GM12878 (cell line): ENCODE results near the gene USB1. TPM values are rescaled to one million over a fixed set of nuclear protein-coding genes. Genes with fewer than 3 reads are reported as not detected.

Source experiments
- ATAC-seq: fragments of 200-7000 bp; cut with Tn5 transposase; 3 replicates; pipeline ENCODE4 v1.9.1; 2020; ENCODE audit warnings: mild to moderate bottlenecking, moderate library complexity
- BruUV-seq: library from RNA; stranded (reverse); fragments of 400-500 nt; replicated peaks from 2 replicates; lab custom pipeline; 2021; lab: Mats Ljungman, UMichigan
- CTCF ChIA-PET: fragments of 300-600 bp; sonication (Branson Sonifier 250); formaldehyde crosslinking; extraction: SDS; loops from one replicate; lab custom pipeline; 2021; ENCODE audit warnings: inconsistent platforms; lab: Yijun Ruan, JAX
- POLR2A ChIA-PET: fragments of 350-600 bp; formaldehyde crosslinking; extraction: SDS; loops from one replicate; lab custom pipeline; 2021; ENCODE audit warnings: inconsistent platforms; lab: Charles Lee
- RAD21 ChIA-PET: fragments of 300-600 bp; sonication (Branson Sonifier 250); formaldehyde crosslinking; loops from one replicate; lab custom pipeline; 2023; ENCODE audit warnings: antibody characterized with exemption; ENCODE audit not compliant: unreplicated experiment; lab: Charles Lee
- SMC1A ChIA-PET: fragments of 300-600 bp; sonication (Branson Sonifier 250); formaldehyde crosslinking; loops from one replicate; lab custom pipeline; 2023; ENCODE audit not compliant: unreplicated experiment, uncharacterized antibody; lab: Charles Lee
- DNase-seq: peaks from one replicate; pipeline ENCODE4 v3.0.0-alpha.2; 2011; ENCODE audit warnings: low read depth, low spot score
- FAIRE-seq: peaks from 3 replicates; lab custom pipeline; 2011; peaks lifted over from hg19 to GRCh38; lab: Jason Lieb, UNC
- H2AFZ ChIP-seq: 2 replicates; pipeline ENCODE4 v1.6.0; 2011; ENCODE audit warnings: low read depth, low read length, control low read depth; ENCODE audit not compliant: control insufficient read depth
- H3K27ac ChIP-seq: 2 replicates; pipeline ENCODE4 v1.5.1; 2011; ENCODE audit warnings: control low read depth; ENCODE audit not compliant: control insufficient read depth, insufficient read depth
- H3K27me3 ChIP-seq, 2 experiments: replicated peaks in 1 of 2; 2 replicates each; pipeline versions ENCODE4 v1.6.0 to v1.6.1; 2011; ENCODE audit warnings: low read length in 1 of 2; ENCODE audit not compliant: control insufficient read depth in 2 of 2, insufficient read depth in 2 of 2
- H3K36me3 ChIP-seq, 2 experiments: 2 replicates each; pipeline ENCODE4 v1.5.1; 2011; ENCODE audit warnings: low read length in 1 of 2; ENCODE audit not compliant: control insufficient read depth in 2 of 2, insufficient read depth in 2 of 2
- H3K4me1 ChIP-seq: 2 replicates; pipeline ENCODE4 v1.6.1; 2011; ENCODE audit warnings: mild to moderate bottlenecking, low read length, moderate library complexity, mixed read lengths; ENCODE audit not compliant: control insufficient read depth, insufficient read depth
- H3K4me2 ChIP-seq: 2 replicates; pipeline ENCODE4 v1.6.0; 2011; ENCODE audit warnings: control low read depth; ENCODE audit not compliant: control insufficient read depth, insufficient read depth
- H3K4me3 ChIP-seq: fragments of 200-600 bp; sonication (generic); 2 replicates; pipeline ENCODE4 v1.5.1; 2016
- H3K79me2 ChIP-seq: 2 replicates; pipeline ENCODE4 v1.6.0; 2011; ENCODE audit warnings: low read length; ENCODE audit not compliant: control insufficient read depth, insufficient read depth
- H3K9ac ChIP-seq: 2 replicates; pipeline ENCODE4 v1.8.0; 2011; ENCODE audit warnings: low read length, control low read depth, mixed read lengths; ENCODE audit not compliant: control insufficient read depth, insufficient read depth
- H3K9me3 ChIP-seq: replicated peaks from 3 replicates; pipeline ENCODE4 v1.5.1; 2011; ENCODE audit warnings: mild to moderate bottlenecking, low read length; ENCODE audit not compliant: control insufficient read depth, insufficient read depth
- H4K20me1 ChIP-seq: 2 replicates; pipeline ENCODE4 v1.6.0; 2011; ENCODE audit not compliant: control insufficient read depth, insufficient read depth
- GATAD2B ChIP-seq: fragments of 450-650 bp; conservative IDR thresholded peaks from 2 replicates; pipeline ENCODE4 v1.6.1; 2017; ENCODE audit warnings: low read depth, mild to moderate bottlenecking, moderate library complexity
- HDAC2 ChIP-seq: fragments of 200-600 bp; sonication (generic); IDR thresholded peaks from 2 replicates; pipeline ENCODE4 v1.6.1; 2017
- IKZF2 ChIP-seq, 2 experiments: fragments of 450-650 bp; IDR thresholded peaks; 2 replicates each; pipeline ENCODE4 v1.6.1; 2017; ENCODE audit warnings: mild to moderate bottlenecking in 2 of 2, moderate library complexity in 2 of 2
- KAT2A ChIP-seq: conservative IDR thresholded peaks from 2 replicates; pipeline ENCODE4 v1.6.1; 2011; ENCODE audit warnings: low read depth, low read length; ENCODE audit not compliant: control insufficient read depth
- NRF1 ChIP-seq: conservative IDR thresholded peaks from 2 replicates; pipeline ENCODE4 v1.6.1; 2011; ENCODE audit warnings: mild to moderate bottlenecking, low read depth, low read length, improper control_type of control experiment
- PML ChIP-seq: IDR thresholded peaks from 2 replicates; pipeline ENCODE4 v1.6.1; 2012; ENCODE audit warnings: low read length, inconsistent platforms
- SMAD5 ChIP-seq: IDR thresholded peaks from 2 replicates; pipeline ENCODE4 v1.6.1; 2016; ENCODE audit warnings: antibody characterized with exemption, low read depth
- SPI1 ChIP-seq: IDR thresholded peaks from 2 replicates; pipeline ENCODE4 v1.6.1; 2011; ENCODE audit warnings: low read depth, mild to moderate bottlenecking, low read length, moderate library complexity, borderline replicate concordance; ENCODE audit not compliant: insufficient read depth
- SREBF1 ChIP-seq: IDR thresholded peaks from 2 replicates; pipeline ENCODE4 v1.6.1; 2012; ENCODE audit warnings: mild to moderate bottlenecking, low read length
- TAF1 ChIP-seq: IDR thresholded peaks from 2 replicates; pipeline ENCODE4 v1.6.1; 2011; ENCODE audit warnings: mild to moderate bottlenecking, low read depth, low read length, borderline replicate concordance
- TCF12 ChIP-seq: IDR thresholded peaks from 2 replicates; pipeline ENCODE4 v1.6.1; 2011; ENCODE audit warnings: low read depth, mild to moderate bottlenecking, low read length
- YBX1 ChIP-seq: fragments of 450-650 bp; IDR thresholded peaks from 2 replicates; pipeline ENCODE4 v1.6.1; 2016; ENCODE audit warnings: antibody characterized with exemption
- YY1 ChIP-seq: IDR thresholded peaks from 2 replicates; pipeline ENCODE4 v1.6.1; 2011; ENCODE audit warnings: low read depth, mild to moderate bottlenecking, low read length
- ZNF217 ChIP-seq: fragments of 450-650 bp; IDR thresholded peaks from 2 replicates; pipeline ENCODE4 v1.6.1; 2017; ENCODE audit warnings: antibody characterized with exemption, mild to moderate bottlenecking
- WGBS: methylation state at CpG from one replicate; pipeline ENCODE4 v1.1.6; 2016; ENCODE audit warnings: low lambda C conversion rate; ENCODE audit not compliant: insufficient replicate concordance, insufficient coverage; ENCODE audit errors: missing lambda C conversion rate; 5-methylcytosine and 5-hydroxymethylcytosine counted together
- in situ Hi-C: fragments of 300-500 bp; cut with MboI; formaldehyde crosslinking; loops from 9 replicates; pipeline ENCODE4 v1.14.3; 2018; ENCODE audit warnings: mixed read lengths
- intact Hi-C: fragments of 100-400 bp; cut with micrococcal nuclease; formaldehyde crosslinking; loops from one replicate; pipeline ENCODE4 v1.14.2; 2022; ENCODE audit not compliant: unreplicated experiment
- polyA plus RNA-seq, 11 experiments: library from polyadenylated mRNA; depleted of rRNA in 4 of 11; unstranded in 6 of 11; stranded (reverse) in 5 of 11; fragments of >200 nt; fragmentation: Nextera tagmentation in 4 of 11; fragmentation: Illumina TruSeq in 1 of 11; extraction: Ambion mirVana in 4 of 11; extraction: Trizol in 1 of 11; gene quantifications; 1 replicate in 1 of 11; 2 replicates in 10 of 11; pipeline versions ENCODE4 v1.2.1 to v1.2.3, GENCODE V29; 2011 to 2016; ENCODE audit warnings: inconsistent platforms in 2 of 11, missing spikeins in 2 of 11, low read depth in 1 of 11
- total RNA-seq, 4 experiments: library from RNA; depleted of rRNA in 3 of 4; stranded (reverse); fragments of >200 nt in 3 of 4; fragmentation: Illumina TruSeq in 1 of 4; extraction: Trizol in 1 of 4; gene quantifications; 2 replicates each; pipeline versions ENCODE4 v1.2.1 to v1.2.3, GENCODE V29; 2013 to 2021
- TF ChIP-seq, protein P1 (sequence below): fragments of 150-350 bp; IDR thresholded peaks from 2 replicates; pipeline ENCODE4 v1.6.1; 2016; ENCODE audit warnings: low read depth, low read length
- TF ChIP-seq, protein P2 (sequence below): IDR thresholded peaks from 2 replicates; pipeline ENCODE4 v1.6.1; 2012; ENCODE audit warnings: low read depth, low read length, improper control_type of control experiment

The USB1 gene
- total and polyA plus RNA-seq, 10 of the 15 experiments (the other 5 are each of a cell fraction or from before 2014, with no cell fraction given), result 7.9 to 72.2 (median 41.6) TPM

DNA sequence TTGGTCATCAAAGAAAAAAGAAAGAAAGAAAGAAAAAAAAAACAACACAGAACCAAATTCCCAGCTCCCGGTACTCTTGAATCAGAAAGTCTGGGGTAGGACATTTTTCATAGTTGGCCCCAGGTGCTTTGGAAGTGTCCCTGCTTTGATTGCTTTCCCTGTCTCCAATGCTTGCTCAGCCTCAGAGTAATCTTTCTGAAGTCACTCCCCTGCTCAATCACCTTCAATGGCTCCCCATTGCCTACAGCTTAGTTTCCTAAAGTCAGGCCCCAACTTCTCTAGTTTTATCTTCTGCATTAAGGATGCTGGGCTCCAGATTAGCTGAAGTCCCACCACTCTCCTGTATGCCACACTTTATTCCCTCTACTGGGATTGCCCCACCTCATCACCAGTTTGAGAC is 47.4 kb upstream of the USB1 start (continued):
- TF ChIP-seq KAT2A (no peak), ZNF217 (no peak)
- TF ChIP-seq, protein P1, sequence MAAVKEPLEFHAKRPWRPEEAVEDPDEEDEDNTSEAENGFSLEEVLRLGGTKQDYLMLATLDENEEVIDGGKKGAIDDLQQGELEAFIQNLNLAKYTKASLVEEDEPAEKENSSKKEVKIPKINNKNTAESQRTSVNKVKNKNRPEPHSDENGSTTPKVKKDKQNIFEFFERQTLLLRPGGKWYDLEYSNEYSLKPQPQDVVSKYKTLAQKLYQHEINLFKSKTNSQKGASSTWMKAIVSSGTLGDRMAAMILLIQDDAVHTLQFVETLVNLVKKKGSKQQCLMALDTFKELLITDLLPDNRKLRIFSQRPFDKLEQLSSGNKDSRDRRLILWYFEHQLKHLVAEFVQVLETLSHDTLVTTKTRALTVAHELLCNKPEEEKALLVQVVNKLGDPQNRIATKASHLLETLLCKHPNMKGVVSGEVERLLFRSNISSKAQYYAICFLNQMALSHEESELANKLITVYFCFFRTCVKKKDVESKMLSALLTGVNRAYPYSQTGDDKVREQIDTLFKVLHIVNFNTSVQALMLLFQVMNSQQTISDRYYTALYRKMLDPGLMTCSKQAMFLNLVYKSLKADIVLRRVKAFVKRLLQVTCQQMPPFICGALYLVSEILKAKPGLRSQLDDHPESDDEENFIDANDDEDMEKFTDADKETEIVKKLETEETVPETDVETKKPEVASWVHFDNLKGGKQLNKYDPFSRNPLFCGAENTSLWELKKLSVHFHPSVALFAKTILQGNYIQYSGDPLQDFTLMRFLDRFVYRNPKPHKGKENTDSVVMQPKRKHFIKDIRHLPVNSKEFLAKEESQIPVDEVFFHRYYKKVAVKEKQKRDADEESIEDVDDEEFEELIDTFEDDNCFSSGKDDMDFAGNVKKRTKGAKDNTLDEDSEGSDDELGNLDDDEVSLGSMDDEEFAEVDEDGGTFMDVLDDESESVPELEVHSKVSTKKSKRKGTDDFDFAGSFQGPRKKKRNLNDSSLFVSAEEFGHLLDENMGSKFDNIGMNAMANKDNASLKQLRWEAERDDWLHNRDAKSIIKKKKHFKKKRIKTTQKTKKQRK, result no peak

DNA sequence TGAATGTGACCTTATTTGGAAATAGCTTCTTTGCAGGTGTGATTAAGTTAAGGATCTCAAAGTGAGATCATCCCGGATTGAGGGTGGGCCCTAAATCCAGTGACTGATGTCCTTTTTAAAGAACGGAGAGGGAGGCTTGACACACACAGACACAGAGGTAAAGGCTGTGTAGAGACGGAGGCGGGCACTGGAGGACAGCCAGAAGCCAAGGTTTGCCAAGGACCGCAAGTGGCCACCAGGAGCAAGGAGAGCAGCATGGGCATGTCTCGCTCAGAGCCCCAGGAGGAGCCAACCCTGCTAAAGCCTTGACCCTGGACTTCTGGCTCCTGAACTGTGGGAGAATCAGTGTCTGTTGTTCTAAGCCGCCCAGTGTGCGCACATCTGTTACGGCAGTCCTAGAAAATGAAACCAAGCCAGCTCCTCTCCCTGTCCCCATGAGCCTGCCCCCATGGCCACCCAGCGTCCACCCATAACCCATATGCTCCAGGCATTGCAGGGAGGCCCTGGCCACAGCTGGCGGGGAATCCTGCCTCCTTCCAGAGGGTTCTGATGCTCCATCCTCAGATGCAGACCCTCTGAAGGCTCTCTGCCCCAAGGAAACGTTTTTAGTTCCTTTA is 45.5 kb upstream of the USB1 start:
- 49% methylated on average over 12 of the region's 12 CpGs for WGBS
- TF ChIP-seq PML (no peak), YBX1 (no peak), SMAD5 (no peak), HDAC2 (no peak), TAF1 (no peak), SREBF1 (no peak), NRF1 (no peak), GATAD2B (no peak), TCF12 (no peak), IKZF2 (IDR thresholded peaks at IDR 0.05) (no peak), YY1 (no peak), SPI1 (no peak)
- TF ChIP-seq, protein P2, sequence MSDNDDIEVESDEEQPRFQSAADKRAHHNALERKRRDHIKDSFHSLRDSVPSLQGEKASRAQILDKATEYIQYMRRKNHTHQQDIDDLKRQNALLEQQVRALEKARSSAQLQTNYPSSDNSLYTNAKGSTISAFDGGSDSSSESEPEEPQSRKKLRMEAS, result no peak
- DNase-seq (no peak), ATAC-seq (no peak), FAIRE-seq (no peak)
- Histone ChIP-seq H3K27ac (no peak overlapping the region), H3K9me3 (no peaks in the 10 kb centered on the region), H3K4me2 (no peak overlapping the region), H3K79me2 (no peaks in the 10 kb centered on the region), H3K4me3 (no peak overlapping the region), H3K36me3 (no peaks in the 10 kb centered on the region), H3K9ac (no peak overlapping the region), H2AFZ (no peak overlapping the region), H4K20me1 (no peaks in the 10 kb centered on the region), H3K4me1 (no peaks in the 10 kb centered on the region), H3K27me3 (no peaks in the 10 kb centered on the region)
- BruUV-seq, result no TSS peak
- intact Hi-C loops (no loop called here), in situ Hi-C loops (no loop called here)
- ChIA-PET POLR2A (interaction anchor here (0.6 kb wide), 1 partner anchor 423 kb away, joined by 8 read pairs; no protein-coding TSS in a partner anchor), RAD21 (no interaction called here), SMC1A (no interaction called here), CTCF (interaction anchor here (1.0 kb wide), 1 partner anchor 11 kb away, joined by 3 read pairs; no protein-coding TSS in a partner anchor)
